Muscle of arm (tissue), 12 donors: Measurements from ENCODE around the gene PCK1. TPM values are rescaled to one million over a fixed set of nuclear protein-coding genes. Genes with fewer than 3 reads are reported as not detected.

Source experiments
- DNase-seq: peaks from one replicate; pipeline ENCODE4 v3.0.0-alpha.2; 2013
- polyA plus RNA-seq, 12 donors: library from polyadenylated mRNA; unstranded; fragments of 120-200 nt; gene quantifications; one replicate each; pipeline ENCODE4 v1.2.1, GENCODE V29; 2013; ENCODE audit not compliant: insufficient read length in 12 of 12

PCK1 gene
- polyA plus RNA-seq, 12 donors = 0.10 to 0.99 (median 0.16) TPM; not detected in 5

DNA sequence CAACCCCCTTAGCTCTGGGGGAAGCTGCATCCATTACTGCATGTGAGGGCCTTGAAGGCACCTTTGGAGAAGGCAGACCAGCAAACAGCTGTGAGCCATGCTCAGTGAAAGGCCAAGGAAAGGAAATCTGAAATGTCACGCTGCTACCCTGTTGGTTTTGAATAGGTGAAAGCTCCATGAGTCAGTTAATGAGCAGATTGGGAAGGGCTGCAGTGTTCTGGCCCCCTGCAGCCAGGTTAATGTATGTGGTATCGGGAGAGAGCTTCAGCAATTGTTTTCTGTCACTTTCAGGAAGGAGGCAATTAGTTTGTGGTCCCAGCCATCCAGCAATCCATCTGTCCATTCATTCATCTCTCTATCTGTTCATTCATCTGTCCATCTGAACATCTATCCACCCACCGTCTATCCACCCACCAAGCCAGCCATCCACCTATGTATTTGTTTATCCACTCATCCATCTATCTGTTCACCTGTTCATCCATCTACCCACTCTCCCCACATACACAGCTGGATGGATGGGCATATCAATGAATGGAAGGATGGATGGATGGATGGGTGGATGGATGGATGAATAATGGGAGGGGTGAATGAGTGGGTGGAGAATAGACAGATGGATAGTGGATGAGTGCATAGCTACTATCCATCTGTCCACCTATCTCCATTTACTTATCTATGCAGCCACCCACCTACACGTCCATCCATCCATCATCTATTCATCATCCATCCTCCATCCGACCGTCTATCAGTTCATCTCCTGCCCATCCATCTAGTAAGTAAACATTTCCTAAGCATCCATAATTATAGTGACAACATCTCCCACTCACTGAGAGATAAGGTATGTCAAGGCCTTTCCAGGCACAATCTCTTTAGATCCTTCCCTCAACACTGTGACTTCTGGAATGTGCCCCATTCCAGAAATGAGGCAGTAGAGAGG is 16.0 kb downstream of the PCK1 start:
- DNase-seq = no peak

DNA sequence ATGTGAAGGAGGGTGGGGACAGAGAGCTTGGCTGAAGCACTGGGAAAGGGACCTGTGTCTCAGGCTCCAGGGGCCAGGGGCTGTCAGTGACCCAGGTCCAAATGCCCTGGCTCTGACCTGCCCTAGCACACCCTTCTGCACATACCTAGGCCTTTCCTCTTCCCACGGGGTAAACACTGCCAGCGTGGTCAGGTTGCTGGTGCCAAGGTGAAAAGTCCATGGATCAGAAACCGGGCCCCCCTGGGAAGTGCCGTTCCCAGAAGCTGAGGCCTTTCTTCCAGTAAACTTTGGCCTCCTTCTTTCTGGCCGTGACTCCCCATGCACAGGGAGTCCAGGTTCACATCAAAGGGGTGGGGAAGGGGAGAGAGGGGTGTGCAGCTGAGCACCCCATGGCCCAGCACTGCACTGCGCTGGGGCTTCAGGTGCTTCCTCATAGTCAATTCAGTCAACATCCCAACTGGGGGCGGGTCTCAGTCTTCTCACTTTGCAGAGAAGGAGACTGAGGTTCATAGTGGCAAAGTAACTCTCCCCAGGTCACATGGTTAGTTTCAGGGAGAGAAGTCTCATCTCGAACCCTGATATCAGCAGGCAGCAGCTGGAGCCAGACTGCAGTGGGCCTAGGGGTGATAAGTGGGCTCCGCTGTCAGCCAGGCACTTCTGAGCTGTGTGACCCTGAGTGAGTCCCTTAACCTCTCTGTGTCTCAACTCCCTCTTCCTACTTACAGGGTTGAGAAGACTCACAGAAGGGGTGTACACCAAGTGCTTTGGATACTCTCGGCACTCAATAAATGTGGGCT is 17.0 kb downstream of the PCK1 start:
- no peak for DNase-seq

DNA sequence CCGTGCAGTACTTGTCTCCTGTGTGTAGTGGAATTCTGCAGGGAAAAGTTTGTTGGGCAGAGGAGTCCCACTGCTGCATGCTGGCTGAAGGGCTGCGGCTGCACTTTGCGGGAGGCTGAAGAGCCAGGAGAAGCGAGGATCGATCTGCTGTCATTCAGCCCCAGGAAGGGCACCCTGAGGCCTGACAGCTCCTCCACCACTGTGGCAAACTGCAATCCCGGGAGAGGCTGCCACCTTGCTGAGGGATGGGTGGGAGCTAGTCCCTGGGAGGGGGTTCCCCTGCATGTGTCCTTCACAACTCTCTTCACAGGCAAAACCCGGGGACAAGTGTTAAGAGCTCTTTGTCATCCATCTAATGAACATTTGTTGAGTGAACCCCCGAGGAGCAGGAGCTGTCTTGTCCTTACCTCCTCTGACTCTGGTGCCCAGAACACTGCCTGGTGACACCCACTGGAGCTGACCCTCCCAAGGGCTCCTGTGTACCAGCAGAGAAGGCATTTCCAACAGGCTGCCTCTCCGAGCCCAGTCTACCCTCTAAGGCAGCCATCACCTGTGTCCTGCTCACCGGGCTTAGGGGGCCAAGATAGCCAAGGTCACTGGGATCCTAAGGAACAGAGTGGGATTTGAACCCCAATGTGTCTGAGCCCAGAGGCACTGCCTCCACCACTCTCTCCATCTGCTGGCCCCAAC is 17.7 kb downstream of the PCK1 start:
- no peak for DNase-seq

DNA sequence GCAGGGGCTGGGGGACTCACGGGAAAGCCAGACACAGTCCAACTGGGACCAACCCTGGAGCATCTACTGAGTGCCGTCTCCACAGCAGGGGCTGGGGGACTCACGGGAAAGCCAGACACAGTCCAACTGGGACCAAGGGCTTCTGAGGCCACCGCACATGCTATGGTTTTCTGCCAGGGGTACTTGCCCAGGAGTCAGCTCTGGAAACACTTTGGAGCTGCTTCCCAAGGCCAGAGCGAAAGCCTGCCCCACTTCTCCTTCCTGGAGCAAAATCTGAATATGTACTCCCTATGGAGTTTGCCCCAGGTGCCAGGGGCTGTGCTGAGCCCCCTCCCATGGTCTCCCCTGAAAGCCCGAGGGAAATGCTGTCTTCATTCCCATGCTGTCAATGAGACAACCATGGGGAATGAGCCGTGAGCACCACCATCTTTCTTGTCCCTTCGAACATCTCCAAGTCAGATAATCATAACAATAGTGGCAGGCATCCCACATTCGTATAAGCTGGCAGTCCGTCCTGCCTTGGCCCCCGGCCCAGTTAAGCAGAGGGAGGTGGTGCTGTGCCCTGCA is 18.5 kb downstream of the PCK1 start:
- no peak for DNase-seq

DNA sequence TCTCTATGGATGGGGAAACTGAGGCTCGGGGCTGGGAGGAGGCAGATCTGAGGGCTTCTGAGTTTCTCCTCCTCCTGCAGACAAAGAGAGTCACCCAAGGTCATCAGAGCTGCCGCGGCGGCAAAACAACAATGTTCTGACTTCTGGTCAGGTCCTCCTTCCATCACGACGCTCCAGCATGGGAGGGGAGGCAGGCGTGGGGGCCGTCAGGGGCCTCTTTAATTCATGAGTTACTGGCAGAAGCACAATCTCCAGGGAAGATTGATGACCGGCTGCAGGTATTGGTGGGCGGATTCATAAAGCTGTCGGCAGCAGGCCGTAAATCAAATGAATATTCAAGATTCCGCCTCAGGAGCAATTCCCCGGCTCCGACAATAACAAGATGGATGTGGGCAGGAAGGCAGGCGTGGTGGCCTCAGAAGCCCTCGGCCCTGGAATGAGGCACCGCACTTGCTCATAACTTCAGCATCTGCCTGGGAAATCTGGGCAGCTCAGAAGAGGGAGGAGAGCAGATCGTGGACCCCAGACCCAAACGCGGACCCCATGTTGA is 19.1 kb downstream of the PCK1 start:
- DNase-seq = no peak

DNA sequence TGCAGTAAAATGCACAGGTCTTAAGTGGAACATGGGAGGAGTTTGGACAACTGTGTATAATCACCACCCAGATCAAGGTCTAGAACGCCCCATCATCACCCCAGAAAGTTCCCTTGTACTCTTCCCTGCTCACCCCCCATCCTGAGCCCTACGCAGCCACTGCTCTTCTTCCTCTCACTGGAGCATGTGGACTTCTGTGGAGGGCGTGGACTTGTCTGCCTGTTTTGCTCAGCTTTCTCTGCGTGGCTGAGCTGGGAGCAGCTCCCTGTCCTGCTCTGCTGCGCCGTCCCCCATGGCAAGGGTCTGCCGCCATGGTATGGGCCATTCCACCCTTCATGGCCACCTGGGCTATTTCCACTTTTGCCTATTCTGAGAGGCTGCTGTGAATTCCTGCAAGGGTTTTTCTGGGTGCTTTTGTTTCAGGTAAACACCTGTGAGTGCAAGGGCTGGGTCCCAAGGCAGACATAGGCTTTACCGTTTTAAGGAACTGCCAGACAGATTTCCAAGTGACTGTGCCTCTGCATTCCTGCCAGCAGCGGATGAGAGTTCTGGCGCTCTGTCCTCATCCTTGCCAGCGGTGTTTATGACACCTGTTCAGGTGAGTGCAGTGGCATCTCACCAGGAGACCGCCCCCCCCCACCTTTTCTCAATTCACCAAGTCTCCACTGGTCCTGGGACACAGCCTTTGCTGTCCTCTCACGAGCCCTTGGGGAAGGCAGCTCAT is 19.7 kb downstream of the PCK1 start:
- no peak for DNase-seq

DNA sequence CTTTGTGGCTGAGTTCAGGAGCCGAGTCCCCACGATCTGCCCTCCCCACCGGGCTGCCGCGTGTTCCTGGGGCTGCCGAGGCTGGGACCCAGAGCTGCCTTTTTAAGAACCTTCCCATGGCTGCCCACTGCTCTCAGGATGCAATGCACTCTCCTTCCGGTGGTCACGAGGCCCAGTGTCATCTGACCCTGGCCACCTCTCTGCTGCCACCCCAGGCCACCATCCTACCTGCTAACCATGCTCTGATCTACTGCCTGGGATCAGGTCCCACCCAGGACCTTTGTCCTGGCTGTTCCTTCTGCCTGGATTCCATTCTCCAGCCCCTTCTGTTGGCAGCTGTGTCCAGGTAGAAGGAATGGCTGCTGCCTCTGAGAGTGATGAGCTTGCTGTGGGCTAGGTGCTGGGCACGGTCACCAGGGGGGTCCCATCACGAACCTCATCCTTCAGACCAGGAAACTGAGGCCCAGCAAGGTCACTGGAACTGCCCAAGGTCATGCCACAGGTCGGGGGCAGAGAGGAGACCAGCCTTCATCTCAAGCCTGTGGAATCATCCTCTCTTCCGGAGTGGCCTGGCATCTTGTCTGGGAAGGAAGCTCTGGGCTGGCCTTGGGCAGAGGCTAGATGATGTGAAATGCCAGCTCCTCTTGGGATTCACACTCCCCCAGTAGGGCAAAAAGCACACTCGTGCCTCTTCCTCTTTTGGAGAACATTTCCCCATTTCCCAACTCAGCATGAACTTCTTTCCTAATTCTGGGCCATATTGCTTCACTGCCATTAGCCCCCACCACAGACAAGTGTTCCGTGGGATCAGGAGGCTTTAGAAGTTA is 20.5 kb downstream of the PCK1 start:
- DNase-seq = no peak

DNA sequence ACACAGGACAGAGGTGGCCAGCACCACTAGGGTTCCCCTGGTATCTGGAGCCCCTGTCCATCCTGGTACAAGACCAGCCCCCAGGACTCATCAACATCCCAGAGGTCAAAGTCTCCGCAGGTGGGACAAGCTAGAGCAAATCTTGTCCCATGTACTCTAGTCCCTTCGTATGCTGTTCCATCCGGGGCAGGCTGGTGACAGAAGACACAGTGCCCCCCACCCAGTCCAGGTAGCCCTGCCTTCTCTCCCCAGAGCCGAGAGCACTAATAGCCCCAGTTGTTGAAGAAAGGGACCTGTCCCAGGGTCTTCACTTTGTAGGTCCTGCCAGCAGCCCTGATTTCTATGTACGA is 21.1 kb downstream of the PCK1 start:
- DNase-seq = no peak

DNA sequence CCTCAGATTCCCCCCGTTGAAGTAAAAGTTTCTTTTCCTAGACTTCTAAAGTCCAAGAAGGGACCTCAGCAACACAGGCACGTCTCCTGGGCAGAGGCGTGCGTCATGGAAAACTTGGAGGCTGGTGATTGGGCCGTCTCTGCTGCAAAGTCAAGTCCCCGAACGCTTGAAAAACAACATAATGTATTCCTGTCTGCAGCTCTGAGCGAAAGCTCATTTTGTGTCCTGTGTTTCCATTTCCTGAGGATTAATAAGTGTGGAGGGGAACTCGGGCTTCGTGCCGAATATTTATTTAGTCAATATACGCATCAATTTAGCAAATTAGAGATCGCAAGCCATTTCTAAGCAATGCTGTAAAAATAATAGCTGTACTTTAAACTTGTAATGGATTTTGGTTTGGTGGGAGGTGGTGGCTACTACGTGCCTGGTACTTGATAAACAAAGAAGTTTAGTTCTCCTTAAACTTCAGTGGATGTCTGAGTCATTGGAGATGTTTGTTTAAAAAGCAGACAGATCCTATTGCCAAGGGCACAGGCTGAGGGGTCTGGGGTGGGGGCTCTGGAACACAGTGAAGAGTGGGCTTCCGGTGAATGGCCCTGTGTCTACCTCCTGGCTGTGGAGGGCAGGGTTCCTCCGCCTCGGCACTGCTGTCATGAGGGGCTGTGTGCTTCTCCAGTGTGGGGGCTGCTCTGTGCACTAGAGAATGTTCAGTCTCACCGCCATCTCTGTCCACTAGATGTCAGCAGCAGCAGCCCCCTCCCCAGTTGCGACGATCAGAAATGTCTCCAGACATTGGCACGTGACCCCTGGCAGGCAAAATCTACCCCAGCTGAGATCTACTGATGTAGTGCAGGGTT is 21.8 kb downstream of the PCK1 start:
- peak; percentile 83 for DNase-seq

DNA sequence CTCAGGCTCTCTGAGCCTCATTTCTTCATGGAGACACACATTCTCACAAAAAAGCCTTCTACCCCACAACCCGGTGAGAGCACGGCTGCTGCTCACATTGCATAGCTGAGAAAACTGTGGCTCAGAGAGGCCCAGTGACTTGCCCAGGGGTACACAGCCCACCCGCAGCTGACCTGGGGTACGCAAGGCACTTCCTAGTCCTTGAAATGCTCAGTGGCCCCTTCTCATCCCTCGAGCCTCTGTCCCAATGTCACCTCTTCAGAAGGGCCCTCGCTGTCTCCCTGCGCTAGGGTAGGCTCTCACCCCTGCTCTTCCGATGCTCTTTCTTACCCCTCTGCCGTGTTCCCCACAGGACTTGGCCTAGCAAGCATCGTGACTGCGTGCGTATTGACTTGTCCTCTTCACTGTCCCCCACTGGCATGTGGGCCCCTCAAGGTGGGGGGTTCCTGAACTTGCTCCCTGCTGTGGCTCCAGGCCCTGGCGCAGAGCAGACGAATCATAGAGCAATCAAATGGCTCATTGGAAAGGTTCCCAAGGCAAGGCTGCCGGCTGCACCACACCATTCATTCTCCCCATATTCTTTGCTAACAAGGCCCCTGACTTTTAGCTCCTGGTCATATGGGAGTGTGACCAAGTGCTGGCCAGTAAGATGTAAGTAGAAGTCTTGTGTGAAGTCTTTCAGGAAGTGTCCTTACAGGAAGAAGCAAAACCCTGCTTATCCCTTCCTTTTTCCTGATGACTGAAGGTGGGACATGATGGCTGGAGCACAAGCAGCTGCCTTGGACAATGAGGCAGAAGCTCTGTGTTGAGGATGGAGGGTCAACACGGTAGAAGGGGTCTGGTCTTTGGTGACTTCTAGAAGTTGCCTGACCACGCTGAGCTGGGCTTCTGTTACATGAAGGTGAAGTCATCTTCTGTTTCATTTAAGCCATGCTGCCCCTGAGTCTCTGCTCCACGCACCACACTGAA is 22.7 kb downstream of the PCK1 start:
- no peak for DNase-seq

DNA sequence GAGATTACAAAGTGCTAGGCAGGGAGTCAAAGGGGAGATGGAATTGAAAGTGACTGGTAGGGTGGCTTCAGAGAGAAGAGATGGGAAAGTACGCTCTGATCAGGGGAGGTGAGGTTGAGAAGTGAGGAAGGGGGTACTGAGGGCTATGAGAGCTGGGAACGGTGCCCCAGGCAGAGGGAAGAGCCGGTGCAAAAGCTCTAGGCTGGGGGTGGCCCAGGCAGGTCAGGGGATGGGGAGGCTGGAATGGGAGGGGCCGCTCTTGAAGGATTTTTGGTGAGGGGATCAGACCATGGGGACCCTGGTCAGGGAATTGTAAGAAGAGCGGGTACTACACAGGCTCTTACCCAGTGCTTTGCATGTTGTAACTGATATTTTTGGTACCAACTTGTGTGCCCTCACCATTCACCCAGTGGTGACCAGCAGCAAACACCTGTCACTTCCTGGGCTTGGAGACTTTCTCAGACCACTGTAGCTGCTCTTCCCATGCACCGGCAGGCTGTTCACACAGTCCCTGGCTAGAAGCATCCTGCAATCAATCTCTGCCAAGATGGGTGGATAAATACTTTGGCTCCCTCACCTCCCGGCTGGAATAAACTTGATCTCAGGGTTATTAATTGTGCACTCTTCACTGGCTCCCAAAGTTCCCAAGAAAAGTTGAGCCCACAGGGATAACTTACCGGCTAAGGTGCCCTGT is 24.0 kb downstream of the PCK1 start:
- DNase-seq = no peak

DNA sequence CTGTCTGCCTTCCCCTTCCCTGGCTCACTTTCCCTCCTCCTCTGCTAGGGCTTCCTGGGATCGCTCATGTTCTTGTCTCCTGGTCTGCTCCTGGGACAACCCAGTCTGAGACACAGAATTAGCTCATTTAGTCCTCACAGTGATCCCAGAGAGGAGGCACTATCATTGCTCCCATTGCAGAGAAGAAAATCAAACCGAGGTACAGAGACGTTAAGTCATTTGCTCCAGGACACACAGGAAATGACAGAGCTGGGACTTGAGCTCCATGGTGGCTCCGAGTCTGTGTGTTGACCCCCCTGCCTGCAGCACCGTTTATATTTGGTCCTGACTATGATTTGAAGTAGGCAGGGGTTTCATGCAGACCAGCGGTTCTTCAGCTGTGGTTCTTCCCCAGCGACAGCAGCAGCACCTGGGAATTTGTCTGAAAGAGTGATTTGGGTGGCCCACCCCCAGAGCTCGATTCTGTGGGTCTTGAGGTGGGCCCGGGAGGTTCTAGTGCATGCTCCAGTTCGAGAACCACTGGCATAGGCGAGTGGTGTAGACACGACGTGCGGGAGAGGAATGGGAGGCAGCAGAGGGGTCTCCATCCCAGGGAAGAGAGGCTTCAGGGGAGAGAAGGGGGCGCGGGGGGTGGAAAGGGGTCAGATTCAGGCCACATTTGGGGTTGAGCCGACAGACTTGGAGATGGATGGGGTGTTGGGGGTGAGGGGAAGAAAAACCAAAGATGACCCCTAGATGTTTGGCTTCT is 24.7 kb downstream of the PCK1 start:
- no peak for DNase-seq

DNA sequence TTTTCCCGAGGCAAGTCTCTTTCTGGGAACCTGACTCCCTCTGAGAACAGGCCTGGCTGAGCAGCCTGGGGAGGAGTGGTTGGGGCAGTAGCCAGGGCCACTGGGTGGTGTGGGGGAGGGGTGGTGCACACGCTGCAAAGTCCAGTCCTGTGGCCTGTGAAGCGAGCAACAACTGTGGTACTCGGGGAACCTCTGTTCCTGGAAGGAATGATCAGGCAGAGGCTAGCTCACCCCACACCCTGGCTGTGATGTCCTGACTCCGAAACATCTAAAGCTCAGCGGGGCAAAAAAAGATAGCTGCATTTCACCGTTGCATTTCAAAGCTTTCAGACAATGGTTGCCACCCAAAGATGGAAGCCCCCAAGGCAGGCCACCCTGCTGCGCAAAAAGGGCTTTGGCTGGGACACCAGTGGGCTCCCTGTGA is 25.5 kb downstream of the PCK1 start:
- DNase-seq = no peak

DNA sequence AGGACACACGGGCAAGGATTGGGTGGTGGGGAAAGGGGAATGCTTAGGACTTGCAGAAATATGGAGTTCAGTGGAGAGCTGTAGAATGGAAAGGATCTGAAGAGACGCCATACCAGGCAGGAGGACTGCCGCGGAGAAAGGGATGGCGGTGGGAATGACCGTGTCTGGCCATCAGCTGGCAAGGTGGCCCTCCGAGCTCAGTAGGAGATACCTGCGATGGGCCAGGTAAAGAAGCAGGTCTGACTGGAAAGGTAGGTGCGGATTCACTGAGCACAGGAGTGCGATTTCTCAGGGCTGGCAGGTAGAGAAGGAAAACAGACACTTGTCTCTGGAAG is 26.0 kb downstream of the PCK1 start:
- DNase-seq = no peak

DNA sequence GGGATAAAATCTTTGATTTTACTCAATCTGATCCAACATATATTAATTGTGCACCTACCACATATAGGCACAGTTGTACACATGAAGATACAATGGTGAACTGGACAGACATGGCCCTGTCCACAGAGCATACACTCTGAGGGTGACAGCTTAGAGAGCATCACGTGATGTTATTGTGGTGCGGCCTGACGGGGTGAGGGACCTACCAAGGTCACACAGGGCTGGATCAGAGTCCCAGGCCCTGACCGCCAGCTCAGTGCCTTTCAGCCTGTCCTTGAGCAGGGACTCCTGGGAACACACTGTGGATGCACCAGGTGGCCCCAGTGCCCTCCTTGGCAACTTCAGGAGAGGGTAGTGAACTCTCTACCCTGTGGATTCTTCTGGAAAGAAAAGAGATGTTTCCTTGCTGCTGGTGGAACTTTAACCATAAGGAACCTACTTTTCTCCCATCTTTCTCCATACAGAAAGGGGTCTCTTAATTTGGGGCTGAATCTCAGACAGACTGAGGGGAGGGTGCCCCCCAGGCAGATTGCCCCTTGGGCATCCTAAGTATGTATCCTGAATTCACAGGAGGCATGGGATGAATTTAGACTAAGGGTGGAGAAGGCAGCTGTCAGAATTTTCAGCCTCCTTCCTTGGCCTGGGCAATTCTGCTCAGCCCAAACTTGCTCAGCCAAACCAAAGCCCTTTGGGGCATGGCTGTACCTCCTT is 26.5 kb downstream of the PCK1 start:
- DNase-seq = no peak

DNA sequence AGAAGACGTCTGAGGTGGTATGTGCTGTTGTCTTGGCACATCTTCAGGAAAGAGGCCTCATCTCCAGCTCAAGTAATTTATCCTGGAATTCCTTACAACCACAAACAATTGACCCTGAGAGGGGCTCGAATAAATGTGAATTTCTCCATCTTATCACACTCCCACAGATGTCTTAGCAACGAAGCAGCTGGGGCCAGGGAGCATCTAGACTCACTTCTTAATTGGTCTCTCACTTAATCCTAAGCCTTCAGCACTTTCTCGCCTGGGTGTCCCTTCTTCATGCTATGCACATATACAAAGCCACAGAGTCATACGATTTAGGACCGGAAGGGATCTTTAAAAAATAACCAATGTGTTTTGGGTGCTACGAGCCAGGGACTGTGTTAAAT is 27.1 kb downstream of the PCK1 start:
- no peak for DNase-seq
